ENCODE measurements around the gene FMN1. TPM values are rescaled to one million over a fixed set of nuclear protein-coding genes. Genes with fewer than 3 reads are reported as not detected.
"Not testable (repeated sequence)": the region's sequence is repeated elsewhere in the genome, so short reads cannot be mapped to it uniquely, and the experiment has no call there.

FMN1 gene
- total RNA-seq, 4 donors from 2014 or later = 2.6 to 6.6 (median 4.2) TPM

DNA sequence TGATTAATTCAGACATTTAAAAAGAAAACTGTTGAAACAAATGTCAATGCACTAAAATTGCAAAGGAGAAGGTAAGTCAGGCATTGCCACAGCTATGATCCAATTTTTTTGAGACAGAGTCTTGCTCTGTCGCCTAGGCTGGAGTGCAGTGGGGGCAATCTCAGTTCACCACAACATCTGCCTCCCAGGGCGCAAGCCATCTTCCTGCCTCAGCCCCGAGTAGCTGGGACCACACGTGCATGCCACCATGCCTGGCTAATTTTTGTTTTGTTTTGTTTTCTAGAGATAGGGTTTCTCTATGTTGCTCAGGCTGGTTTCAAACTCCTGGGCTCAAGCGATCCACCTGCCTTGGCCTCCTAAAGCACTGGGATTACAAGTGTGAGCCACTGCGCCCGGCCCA lies 117.6 kb downstream of the FMN1 start:
- Histone ChIP-seq H3K36me3 (no peaks in the 10 kb centered on the region), H3K4me3 (no peak overlapping the region), H3K4me1 (no peaks in the 10 kb centered on the region), H3K9me3 (no peaks in the 10 kb centered on the region), H3K27me3 (no peaks in the 10 kb centered on the region), H3K27ac (no peak overlapping the region)
- DNase-seq (no peak), ATAC-seq (no peak)
- in situ Hi-C loops (cut with MboI; ENCODE audit: low sequenced_read_pairs in 4 of 4) (loop anchor here in 1 of 4 donors (25.0 kb wide), 2 partner anchors 135 to 610 kb away; no protein-coding TSS in a partner anchor), intact Hi-C loops (cut with DNase I; ENCODE audit: low total_unique reads) (no loop called here)
- no peak for TF ChIP-seq POLR2A (IDR thresholded peaks at IDR 0.05)
- TF ChIP-seq, protein P1, sequence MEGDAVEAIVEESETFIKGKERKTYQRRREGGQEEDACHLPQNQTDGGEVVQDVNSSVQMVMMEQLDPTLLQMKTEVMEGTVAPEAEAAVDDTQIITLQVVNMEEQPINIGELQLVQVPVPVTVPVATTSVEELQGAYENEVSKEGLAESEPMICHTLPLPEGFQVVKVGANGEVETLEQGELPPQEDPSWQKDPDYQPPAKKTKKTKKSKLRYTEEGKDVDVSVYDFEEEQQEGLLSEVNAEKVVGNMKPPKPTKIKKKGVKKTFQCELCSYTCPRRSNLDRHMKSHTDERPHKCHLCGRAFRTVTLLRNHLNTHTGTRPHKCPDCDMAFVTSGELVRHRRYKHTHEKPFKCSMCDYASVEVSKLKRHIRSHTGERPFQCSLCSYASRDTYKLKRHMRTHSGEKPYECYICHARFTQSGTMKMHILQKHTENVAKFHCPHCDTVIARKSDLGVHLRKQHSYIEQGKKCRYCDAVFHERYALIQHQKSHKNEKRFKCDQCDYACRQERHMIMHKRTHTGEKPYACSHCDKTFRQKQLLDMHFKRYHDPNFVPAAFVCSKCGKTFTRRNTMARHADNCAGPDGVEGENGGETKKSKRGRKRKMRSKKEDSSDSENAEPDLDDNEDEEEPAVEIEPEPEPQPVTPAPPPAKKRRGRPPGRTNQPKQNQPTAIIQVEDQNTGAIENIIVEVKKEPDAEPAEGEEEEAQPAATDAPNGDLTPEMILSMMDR (IDR thresholded peaks at IDR 0.05 in 4 of 5, conservative IDR thresholded peaks at IDR 0.05 in 1 of 5) = no peak

DNA sequence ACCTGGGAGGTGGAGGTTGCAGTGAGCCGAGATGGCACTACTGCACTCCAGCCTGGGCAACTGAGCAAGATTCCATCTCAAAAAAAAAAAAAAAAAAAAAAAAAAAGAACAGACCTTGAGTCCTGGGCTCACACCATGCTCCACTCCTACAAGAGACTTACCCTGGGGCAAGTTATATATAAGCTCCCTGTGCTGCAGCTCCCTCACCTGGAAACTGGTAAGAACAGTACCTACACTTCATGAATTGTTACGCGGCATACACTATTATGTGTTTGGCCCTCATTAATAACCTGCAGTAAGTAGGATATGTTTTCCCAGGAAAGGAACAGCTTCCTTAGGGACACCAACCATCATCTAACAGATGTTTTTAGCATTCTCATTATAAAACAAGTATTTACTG lies 119.6 kb downstream of the FMN1 start:
- intact Hi-C loops (cut with DNase I; ENCODE audit: low total_unique reads) = no loop called here
- ATAC-seq = no peak

DNA sequence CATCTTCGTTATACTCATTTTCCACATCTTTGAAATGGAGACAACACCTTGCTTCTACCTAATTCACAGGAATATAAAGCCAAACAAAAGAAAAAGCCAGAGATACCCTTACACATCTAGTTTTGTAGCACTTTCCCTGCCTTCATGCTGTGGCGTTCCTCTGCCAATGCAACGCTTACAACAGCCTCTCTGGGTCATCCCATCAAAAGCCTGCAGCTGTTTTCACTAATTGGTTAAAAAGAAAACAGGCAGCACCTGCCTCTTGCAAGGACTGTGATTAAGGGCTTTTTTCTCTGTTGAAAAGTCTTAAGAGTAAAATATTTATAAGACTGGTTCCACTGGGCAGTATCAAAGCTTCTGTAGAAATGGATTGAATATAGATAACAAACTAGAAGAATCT lies 120.3 kb downstream of the FMN1 start:
- H3K36me3 ChIP-seq = no peaks in the 10 kb centered on the region
- no peak overlapping the region for H3K4me3 ChIP-seq
- no peaks in the 10 kb centered on the region for H3K9me3 ChIP-seq
- in situ Hi-C loops (cut with MboI; ENCODE audit: low sequenced_read_pairs in 4 of 4) = no loop called here
- TF ChIP-seq, protein P1 (IDR thresholded peaks at IDR 0.05 in 4 of 5, conservative IDR thresholded peaks at IDR 0.05 in 1 of 5) = no peak
- TF ChIP-seq POLR2A (IDR thresholded peaks at IDR 0.05) = no peak
- H3K4me1 ChIP-seq = no peaks in the 10 kb centered on the region
- no peak overlapping the region for H3K27ac ChIP-seq
- DNase-seq (no peak), ATAC-seq (no peak)
- H3K27me3 ChIP-seq = no peaks in the 10 kb centered on the region
- intact Hi-C loops (cut with DNase I; ENCODE audit: low total_unique reads) = no loop called here

More for the DNA sequence above, 119.6 kb downstream of the FMN1 start:
- Histone ChIP-seq H3K27ac (no peak overlapping the region), H3K36me3 (no peaks in the 10 kb centered on the region), H3K27me3 (no peaks in the 10 kb centered on the region), H3K9me3 (no peaks in the 10 kb centered on the region), H3K4me3 (no peak overlapping the region), H3K4me1 (no peaks in the 10 kb centered on the region)
- DNase-seq = no peak
- in situ Hi-C loops (cut with MboI; ENCODE audit: low sequenced_read_pairs in 4 of 4) = loop anchor here in 1 of 4 donors (25.0 kb wide), 2 partner anchors 137 to 612 kb away; no protein-coding TSS in a partner anchor
- TF ChIP-seq POLR2A (IDR thresholded peaks at IDR 0.05) = no peak
- TF ChIP-seq, protein P1 (IDR thresholded peaks at IDR 0.05 in 4 of 5, conservative IDR thresholded peaks at IDR 0.05 in 1 of 5) = no peak

- Histone ChIP-seq H3K9me3 (no peaks in the 10 kb centered on the region), H3K36me3 (no peaks in the 10 kb centered on the region), H3K27ac (no peak overlapping the region), H3K4me1 (peaks cover 8 to 11% of the 10 kb centered on the region in 2 donors), H3K27me3 (no peaks in the 10 kb centered on the region), H3K4me3 (no peak overlapping the region)
- TF ChIP-seq, protein P1 (IDR thresholded peaks at IDR 0.05 in 4 of 5, conservative IDR thresholded peaks at IDR 0.05 in 1 of 5) = no peak
- TF ChIP-seq POLR2A (IDR thresholded peaks at IDR 0.05) = no peak
- ATAC-seq (no peak), DNase-seq (no peak)
- in situ Hi-C loops (cut with MboI; ENCODE audit: low sequenced_read_pairs in 4 of 4) = no loop called here
- intact Hi-C loops (cut with DNase I; ENCODE audit: low total_unique reads) = no loop called here
These were observed 123.1 kb downstream of the FMN1 start for GRCh38 chr15:33071451-33071850.

DNA sequence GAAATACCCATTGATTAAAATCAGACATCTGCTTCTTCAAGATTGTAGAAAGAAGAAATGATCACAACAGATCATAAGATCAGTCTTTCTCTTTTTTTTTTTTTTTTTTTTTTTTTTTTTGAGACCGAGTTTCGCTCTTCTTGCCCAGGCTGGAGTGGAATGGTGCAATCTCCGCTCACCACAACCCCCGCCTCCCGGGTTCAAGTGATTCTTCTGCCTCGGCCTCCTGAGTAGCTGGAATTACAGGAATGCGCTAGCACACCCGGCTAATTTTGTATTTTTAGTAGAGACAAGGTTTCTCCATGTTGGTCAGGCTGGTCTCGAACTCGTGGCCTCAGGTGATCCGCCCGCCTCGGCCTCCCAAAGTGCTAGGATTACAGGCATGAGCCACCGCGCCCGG lies 124.6 kb downstream of the FMN1 start:
- H3K9me3 ChIP-seq; H3K27me3 ChIP-seq; in situ Hi-C loops (cut with MboI; ENCODE audit: low sequenced_read_pairs in 4 of 4); H3K27ac ChIP-seq; H3K36me3 ChIP-seq; intact Hi-C loops (cut with DNase I; ENCODE audit: low total_unique reads); DNase-seq; ATAC-seq; H3K4me3 ChIP-seq: not testable (repeated sequence)
- H3K4me1 ChIP-seq = peaks cover 8 to 11% of the 10 kb centered on the region in 2 donors

All from gastrocnemius medialis (tissue), 4 donors.